NB4 (cell line): ENCODE results near the gene TSPAN15.

Source experiments
- MYC ChIP-seq: IDR thresholded peaks from 2 replicates; pipeline ENCODE4 v1.6.1; 2011; ENCODE audit warnings: low read depth, low read length
- POLR2A ChIP-seq: IDR thresholded peaks from 2 replicates; pipeline ENCODE4 v1.6.1; 2011; ENCODE audit warnings: mild to moderate bottlenecking; ENCODE audit not compliant: insufficient read length; ENCODE audit errors: extremely low read depth
- TF ChIP-seq, protein P1 (sequence below): IDR thresholded peaks from one replicate; pipeline ENCODE4 v1.5.1; 2012; ENCODE audit warnings: low read depth, low read length
- TF ChIP-seq, protein P2 (sequence below): IDR thresholded peaks from 2 replicates; pipeline ENCODE4 v1.6.1; 2011; ENCODE audit warnings: low read depth, low read length

DNA sequence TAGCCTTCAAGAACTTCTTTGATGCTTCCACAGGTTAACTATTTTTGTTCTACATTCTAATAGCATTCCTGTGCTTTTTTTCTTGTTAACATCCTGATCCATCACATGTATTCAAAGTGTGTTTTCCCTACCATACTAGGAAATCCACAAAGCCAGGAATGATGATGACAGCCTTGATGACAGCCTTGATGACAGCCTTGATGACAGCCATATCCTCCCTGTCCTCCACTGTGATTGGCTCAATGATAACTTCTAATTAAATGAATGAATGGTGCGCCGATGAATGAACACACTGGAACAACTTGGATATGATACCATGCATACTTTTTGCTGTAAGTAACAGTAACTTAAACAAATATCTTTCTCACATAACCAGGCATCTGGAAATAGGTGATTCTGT is 26.2 kb upstream of the TSPAN15 start:
- TF ChIP-seq, protein P1, sequence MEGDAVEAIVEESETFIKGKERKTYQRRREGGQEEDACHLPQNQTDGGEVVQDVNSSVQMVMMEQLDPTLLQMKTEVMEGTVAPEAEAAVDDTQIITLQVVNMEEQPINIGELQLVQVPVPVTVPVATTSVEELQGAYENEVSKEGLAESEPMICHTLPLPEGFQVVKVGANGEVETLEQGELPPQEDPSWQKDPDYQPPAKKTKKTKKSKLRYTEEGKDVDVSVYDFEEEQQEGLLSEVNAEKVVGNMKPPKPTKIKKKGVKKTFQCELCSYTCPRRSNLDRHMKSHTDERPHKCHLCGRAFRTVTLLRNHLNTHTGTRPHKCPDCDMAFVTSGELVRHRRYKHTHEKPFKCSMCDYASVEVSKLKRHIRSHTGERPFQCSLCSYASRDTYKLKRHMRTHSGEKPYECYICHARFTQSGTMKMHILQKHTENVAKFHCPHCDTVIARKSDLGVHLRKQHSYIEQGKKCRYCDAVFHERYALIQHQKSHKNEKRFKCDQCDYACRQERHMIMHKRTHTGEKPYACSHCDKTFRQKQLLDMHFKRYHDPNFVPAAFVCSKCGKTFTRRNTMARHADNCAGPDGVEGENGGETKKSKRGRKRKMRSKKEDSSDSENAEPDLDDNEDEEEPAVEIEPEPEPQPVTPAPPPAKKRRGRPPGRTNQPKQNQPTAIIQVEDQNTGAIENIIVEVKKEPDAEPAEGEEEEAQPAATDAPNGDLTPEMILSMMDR: no peak
- no peak for TF ChIP-seq POLR2A
- TF ChIP-seq, protein P2, sequence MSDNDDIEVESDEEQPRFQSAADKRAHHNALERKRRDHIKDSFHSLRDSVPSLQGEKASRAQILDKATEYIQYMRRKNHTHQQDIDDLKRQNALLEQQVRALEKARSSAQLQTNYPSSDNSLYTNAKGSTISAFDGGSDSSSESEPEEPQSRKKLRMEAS: no peak
- no peak for TF ChIP-seq MYC
